NCI-H526 treated with DMSO at 0.1 percent for 48 hours (cell line): ENCODE results near the gene GAPVD1.
"Not testable (repeated sequence)": the region's sequence is repeated elsewhere in the genome, so short reads cannot be mapped to it uniquely, and the experiment has no call there.

Experiments used
- DNase-seq: peaks from one replicate; lab custom pipeline; 2025; lab: John Stamatoyannopoulos, UW

Gene GAPVD1

DNA sequence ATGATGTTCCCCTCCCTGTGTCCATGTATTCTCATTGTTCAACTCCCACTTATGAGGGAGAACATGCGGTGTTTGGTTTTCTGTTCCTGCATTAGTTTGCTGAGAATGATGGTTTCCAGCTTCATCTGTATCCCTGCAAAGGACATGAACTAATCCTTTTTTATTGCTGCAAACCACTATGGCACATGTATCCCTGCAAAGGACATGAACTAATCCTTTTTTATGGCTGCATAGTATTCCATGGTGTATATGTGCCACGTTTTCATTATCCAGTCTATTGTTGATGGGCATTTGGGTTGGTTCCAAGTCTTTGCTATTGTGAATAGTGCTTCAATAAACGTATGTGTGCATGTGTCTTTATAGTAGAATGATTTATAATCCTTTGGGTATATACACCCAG, 54.7 kb downstream of the GAPVD1 start:
- DNase-seq, result not testable (repeated sequence)

- DNase-seq, result no peak
Measured at GRCh38 chr9:125317704-125318103, 56.1 kb downstream of the GAPVD1 start.

DNA sequence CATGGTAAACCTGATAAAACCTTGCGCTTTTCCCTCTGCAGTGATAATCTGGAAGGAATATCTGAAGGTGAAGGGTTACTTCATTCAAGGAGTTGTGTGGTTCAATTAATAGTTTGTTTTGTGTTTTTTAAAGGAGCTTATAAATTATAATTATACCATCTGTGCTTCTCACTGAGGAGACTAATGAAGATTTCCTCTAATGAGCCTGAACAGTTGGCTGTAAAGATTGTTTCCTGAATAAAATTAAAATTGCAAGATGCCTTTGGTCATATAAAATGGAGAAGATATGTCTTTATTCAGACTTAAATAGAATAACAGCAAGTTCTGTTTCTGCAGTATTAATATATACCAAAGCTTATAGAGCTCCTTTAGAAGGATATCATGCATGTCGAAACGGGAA, 59.9 kb downstream of the GAPVD1 start:
- DNase-seq, result no peak

- DNase-seq, result no peak
Measured at GRCh38 chr9:125323615-125324014, 62.0 kb downstream of the GAPVD1 start.

GRCh38 chr9:125325826-125326225, 64.2 kb downstream of the GAPVD1 start:
- no peak for DNase-seq

DNA sequence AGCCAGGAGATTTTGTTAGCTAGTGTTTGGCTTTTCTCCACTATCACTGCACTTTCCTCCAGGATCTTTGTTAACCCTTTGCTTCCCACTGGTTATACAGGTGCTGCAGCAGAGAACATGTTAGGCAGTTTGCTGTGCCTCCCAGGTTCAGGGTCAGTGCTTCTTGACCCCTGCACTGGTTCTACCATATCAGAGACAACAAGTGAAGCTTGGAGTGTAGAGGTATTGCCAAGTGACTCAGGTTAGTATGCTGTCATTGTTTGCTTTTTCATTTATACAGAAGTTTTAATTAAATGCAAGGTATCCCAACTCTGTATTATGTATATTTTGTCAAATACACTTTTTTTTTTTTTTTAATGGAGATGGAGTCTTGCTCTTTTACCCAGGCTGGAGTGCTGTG, 68.4 kb downstream of the GAPVD1 start:
- no peak for DNase-seq

DNA sequence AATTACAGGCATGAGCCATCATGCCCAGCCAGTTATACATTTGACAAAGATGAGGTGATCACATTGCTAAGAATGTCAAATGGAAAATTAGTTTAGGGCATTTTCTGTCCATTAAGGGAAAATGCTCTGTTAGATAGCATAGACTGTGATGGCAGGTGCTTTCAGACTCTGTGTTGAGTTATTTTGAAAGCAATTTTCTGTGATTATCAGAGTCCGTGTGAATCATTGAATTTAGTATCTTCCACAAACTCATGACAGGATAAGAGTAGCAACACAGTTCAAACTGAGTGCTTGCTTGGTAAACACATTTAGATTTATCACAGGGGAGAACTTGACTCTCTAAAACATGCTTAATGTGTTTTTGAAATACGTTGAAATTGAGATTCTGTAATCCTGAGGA, 69.0 kb downstream of the GAPVD1 start:
- DNase-seq, result no peak

DNA sequence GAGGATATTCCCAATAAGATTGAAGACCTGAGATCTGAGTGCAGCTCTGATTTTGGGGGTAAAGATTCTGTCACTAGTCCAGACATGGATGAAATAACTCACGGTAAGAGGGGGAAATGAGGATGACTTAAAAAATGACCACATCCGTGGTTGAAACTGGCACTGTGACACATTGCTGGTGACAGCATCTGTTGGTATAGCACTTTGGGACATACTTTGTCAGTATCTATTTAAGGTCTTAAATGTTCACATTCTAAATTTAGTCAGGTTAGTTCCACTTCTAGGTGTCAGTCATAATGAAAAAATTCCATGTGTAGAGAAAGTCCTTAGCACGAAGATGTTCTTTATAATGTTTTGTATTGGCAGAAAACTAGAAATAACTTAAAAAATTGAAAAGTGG, 70.9 kb downstream of the GAPVD1 start:
- DNase-seq, result no peak

- no peak for DNase-seq
Measured at GRCh38 chr9:125337236-125337635, 75.6 kb downstream of the GAPVD1 start.

DNA sequence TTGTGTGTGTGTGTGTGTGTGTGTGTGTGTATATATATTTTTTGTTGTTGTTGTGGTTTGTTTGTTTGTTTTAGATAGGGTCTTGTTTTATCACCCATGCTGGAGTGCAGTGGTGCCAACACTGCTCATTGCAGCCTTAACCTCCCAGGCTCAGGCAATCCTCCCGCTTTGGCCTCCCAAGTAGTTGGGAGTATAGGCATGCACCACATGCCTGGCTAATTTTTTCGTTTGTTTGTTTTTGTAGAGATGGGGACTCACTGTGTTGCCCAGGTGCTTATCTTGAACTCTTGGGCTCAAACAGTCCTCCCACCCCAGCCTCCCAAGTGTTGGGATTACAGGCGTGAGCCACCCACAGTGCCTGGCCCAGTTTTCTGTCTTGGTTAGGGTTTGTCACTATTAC, 77.3 kb downstream of the GAPVD1 start:
- DNase-seq, result no peak

DNA sequence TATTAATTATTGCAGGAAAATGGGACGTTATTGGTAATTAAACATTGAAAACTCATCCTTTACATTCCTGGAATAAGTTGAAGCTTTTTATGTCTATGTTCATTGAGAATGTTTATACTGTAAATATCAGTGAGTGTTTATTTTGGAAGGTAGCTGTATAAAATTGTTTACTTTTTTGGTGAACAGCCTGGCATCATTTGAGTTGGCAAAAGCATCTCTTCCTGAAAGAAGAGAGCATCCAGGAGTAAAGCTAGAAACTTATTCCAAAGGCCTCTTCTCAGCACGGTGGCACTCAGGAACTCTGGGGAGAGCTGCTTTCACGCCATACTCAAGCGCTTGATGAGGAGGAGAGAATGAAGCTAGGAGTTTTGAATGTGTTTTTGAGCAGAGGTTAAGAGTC, 79.9 kb downstream of the GAPVD1 start:
- no peak for DNase-seq

DNA sequence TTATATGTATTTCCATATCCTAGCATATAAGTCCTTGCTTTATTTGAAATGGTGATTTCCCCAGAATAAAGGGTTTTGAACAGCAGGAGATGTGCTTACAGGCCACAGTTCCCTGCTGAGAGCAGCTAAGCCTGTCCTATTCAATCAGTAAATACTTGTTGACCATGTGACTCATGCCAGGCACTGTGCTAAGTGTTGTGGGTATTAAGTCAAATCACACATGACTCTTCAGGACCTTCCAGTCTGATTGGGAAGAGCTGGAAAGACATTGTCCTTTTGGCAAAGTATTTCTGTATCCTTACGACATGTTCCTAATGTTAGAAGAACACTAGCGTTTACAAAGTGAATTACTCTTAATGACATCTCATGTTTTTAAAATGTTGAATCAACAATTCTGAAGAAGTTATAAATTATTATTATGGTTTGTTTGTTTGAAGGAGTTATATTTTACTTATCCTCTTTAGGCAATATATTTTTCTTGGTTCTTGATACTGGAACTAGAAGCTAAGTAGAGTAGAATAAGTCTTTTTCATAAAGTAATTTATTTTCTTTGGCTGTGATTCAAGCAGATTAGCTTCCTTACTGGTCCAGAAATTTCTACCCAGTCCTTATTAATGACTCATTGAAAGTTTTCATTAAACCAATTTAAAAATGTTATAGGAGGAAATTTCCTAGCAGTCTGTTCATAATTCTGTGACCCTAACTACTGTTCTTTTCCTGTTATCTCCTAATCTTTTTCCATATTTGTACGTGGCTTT, 82.1 kb downstream of the GAPVD1 start:
- no peak for DNase-seq

- no peak for DNase-seq
Measured at GRCh38 chr9:125346080-125346732, 84.6 kb downstream of the GAPVD1 start.

- no peak for DNase-seq
Measured at GRCh38 chr9:125355601-125356000, 94.0 kb downstream of the GAPVD1 start.

DNA sequence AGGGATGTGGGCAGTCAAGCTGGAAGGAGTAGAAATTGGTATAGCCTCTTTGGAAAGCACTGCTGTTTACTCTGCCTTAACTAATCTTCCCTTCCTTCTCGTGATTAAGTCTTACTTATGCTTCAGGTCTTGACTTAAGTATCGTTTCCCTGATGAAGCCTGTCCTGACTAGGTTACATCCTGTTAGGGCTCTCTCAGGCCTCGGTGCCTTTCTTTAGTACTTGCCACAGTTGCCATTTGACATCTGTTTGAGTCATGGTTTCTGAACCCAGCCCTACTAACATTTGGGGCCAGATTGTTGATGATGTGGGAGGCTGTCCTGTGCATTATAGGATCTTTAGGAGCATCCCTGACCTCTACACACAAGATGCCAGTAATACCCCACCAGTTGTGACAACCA, 94.4 kb downstream of the GAPVD1 start:
- no peak for DNase-seq

DNA sequence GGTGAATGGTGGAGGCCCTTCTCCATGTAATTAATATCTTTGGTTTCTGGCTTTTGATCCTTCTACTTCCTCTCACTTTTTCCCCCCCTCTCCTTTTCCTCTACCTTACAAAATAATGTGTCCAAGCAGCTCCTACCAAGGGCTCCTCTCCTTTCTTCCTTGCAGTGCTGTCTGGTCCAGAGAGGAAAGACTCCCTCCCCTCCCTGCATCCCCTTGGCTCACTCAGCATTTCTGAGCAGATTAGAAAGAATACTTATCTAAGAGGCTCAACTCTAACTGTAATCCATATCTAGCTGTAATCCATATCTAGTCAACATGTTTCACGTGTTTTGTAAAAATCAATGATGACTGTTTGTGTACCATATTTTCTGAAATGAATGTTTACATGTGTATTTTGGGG, 97.4 kb downstream of the GAPVD1 start:
- DNase-seq, result no peak

DNA sequence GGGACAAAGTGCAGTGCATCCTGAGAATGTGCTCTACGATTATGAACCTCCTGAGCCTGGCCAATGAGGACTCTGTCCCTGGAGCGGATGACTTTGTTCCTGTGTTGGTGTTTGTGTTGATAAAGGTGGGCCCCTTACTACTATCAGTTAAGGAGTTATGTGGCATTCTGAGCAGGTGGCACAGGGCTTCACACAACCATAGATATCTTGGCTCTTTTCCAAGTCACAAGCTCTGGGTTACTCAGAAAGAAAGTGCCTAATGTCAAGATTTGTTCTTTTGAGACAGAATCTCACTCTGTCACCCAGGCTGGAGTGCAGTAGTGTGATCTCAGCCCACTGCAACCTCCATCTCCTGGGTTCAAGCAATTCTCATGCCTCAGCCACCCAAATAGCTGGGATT, 99.0 kb downstream of the GAPVD1 start:
- DNase-seq, result no peak

DNA sequence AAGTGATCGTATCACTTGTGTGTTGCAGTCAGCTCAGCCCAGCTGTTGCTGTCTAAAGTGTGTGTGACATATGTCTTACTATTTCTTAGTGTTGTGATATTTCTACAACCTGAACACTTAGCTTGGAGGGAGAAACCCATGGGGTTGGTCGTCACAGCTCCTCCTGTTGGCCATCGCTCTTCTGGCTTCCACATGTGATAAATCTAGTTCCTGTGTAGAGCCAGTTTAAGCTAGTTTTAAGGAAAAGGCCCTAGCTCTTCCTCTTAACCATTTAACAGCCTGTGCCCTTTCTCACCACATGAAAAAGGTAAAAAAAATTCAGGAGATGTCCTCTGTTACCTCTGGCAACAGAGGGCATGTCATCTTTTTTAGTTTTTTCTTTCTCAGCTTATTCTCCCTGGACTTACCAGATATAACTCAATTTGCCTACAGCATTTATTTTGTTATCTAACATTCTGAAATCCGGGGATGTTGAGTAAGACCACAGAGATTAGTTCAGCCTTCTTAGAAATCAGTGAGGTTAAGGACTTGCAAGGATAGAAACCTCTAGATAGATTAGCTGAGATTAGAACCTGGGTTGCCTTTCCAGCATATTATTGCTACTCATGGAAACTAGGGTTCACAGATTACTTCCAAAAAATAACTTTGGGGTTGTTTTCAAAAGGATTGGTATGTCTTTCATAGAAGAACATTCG, 100.4 kb downstream of the GAPVD1 start:
- DNase-seq, result no peak

DNA sequence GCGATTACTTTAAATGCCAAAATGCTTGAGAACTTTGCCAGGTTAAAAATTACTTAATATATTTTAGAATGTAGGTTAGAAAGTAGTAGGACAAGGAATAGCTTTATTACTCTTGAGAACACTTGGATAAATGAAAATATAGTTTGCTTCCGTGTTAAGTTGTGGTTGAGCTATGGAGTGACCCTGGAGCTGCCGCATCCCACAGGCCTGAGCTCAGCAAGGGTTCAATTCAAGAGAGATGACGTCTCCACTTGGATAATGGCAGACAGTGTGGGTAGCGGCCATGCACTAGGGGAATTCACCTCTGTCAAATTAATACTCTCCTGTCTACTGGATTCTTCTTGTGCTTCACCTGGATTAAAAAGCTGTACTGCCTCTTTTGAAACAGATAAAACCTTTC, 105.0 kb downstream of the GAPVD1 start:
- no peak for DNase-seq

DNA sequence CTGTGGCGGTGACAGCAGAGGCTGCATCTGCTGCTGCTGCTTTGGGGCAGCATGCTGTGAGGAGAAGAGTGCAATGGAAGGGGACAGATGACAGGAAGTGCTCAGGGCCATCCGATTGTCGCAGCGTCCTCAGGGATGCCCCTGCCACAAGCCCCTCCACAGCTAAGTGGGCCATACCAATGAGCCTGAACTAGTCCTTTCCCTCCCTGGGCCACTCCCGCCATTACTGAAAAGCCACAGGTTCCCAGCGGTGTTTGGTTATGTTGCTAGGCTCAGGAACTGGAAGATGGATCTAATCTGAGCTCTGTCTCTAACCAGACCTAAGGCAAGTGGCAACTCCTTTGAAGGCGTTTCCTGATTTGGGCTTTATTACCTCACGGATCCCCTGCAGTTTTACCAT, 109.2 kb downstream of the GAPVD1 start:
- no peak for DNase-seq

DNA sequence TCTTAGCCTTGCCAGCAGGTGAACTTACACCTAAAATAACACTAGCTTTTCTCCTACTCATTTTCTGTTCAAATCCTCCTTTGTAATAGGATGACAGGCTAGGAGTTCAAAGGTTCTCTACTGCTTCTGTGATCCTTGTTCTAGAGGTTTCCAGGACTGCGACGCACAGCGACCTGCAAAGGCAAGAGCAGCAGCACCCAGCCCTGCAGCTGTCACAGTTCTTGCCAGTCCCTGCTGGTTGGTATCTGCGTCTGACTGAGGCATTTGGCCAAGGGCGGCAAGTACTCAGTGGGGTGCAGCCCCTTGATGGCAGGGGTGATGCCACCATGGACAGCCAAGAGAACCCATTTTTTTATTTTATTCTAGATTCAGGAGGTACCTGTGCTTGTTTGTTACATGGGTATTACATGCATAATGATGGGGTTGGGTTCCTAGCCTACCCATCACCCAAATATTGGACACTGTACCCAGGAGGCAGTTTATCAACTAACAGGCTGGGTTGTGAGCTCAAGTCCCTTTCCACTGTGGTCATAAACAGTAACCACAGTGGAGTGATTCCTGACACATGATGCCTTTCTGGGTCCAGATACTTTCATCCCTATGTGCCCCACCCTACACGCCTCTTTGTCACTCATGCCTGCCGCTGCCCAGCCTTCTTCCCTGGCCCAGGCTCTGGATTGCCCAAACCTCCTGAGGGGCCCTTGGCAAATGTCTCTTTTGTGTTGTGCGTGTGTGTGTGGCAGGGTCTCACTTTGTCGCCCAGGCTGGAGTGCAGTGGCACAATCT, 111.0 kb downstream of the GAPVD1 start:
- DNase-seq, result no peak
